ENCODE measurements around the gene HNRNPUL1. TPM values are rescaled to one million over a fixed set of nuclear protein-coding genes. Genes with fewer than 3 reads are reported as not detected.

Gene HNRNPUL1
- total and polyA plus RNA-seq, 2 of the 8 experiments (the other 6 are each of a cell fraction or from before 2014, with no cell fraction given): 99.5 to 264 TPM

DNA sequence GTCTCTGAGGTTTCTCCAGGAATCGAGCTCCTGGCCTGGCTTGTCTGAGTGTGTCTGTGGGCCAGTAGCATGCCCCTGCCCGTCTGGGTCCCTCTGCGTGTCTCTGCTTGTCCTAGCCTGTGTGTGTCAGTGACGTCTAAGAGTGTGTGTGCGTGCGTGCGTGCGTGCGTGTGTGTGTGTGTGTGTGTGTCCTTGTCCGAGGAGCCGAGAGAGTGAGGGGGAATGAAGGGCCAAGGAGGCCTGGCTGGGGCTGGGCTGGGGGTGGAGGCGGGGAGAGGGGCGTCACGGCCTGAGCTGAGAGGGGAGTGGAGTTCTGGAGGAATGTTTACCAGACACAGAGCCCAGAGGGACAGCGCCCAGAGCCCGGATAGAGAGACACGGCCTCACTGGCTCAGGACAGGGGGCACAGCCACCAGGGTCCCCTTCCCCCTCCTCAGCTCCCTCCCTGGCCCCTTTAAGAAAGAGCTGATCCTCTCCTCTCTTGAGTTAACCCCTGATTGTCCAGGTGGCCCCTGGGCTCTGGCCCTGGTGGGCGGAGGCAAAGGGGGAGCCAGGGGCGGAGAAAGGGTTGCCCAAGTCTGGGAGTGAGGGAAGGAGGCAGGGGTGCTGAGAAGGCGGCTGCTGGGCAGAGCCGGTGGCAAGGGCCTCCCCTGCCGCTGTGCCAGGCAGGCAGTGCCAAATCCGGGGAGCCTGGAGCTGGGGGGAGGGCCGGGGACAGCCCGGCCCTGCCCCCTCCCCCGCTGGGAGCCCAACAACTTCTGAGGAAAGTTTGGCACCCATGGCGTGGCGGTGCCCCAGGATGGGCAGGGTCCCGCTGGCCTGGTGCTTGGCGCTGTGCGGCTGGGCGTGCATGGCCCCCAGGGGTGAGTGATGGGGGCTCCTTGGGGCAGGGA is 45.3 kb upstream of the HNRNPUL1 start, which contains the start of gene AXL (continued):
- no peak for TF ChIP-seq BACH1 (IDR thresholded peaks at IDR 0.05; ENCODE audit: low read length)
- peak; percentile 52 for TF ChIP-seq ATF2 (IDR thresholded peaks at IDR 0.05; ENCODE audit: low read length)
- TF ChIP-seq TAF7 (optimal IDR thresholded peaks at IDR 0.05; ENCODE audit: borderline replicate concordance, low read depth, low read length): peak; percentile 25
- TF ChIP-seq SP2 (IDR thresholded peaks at IDR 0.05; ENCODE audit: low read length): no peak
- 0 out of 4 replicates have a peak, but pooled peaks have one; percentile 0 to 14 for TF ChIP-seq RAD21 (IDR thresholded peaks at IDR 0.05 in 1 of 2, conservative IDR thresholded peaks at IDR 0.05 in 1 of 2; ENCODE audit: low read depth in 2 of 2, low read length in 2 of 2)
- no peak for TF ChIP-seq PHF8 (conservative IDR thresholded peaks at IDR 0.05; ENCODE audit: low read depth, low read length)
- TF ChIP-seq MAFK (IDR thresholded peaks at IDR 0.05; ENCODE audit: low read depth, low read length): peak; percentile 17; the same call in 1 of the 2 replicates
- TF ChIP-seq CTBP2 (IDR thresholded peaks at IDR 0.05; ENCODE audit: borderline replicate concordance, insufficient read depth, insufficient read length, low read length): peak; percentile 100
- peak; percentile 83 for TF ChIP-seq YY1 (IDR thresholded peaks at IDR 0.05; ENCODE audit: low read depth, low read length)
- no peak for TF ChIP-seq SIRT6 (IDR thresholded peaks at IDR 0.05; ENCODE audit: low read length)
- TF ChIP-seq JUN (IDR thresholded peaks at IDR 0.05; ENCODE audit: low read depth, low read length): no peak
- TF ChIP-seq CREB1 (IDR thresholded peaks at IDR 0.05): peak; percentile 74
- TF ChIP-seq NRF1 (IDR thresholded peaks at IDR 0.05; ENCODE audit: low read depth, low read length): no peak
- peak; percentile 94 for TF ChIP-seq SP1 (IDR thresholded peaks at IDR 0.05; ENCODE audit: low read depth, low read length)
- TF ChIP-seq ASH2L (IDR thresholded peaks at IDR 0.05; ENCODE audit: low read length): peak; percentile 91
- TF ChIP-seq, protein P1, sequence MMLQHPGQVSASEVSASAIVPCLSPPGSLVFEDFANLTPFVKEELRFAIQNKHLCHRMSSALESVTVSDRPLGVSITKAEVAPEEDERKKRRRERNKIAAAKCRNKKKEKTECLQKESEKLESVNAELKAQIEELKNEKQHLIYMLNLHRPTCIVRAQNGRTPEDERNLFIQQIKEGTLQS (IDR thresholded peaks at IDR 0.05; ENCODE audit: insufficient read depth, low read depth, low read length): no peak
- TF ChIP-seq TAF1 (IDR thresholded peaks at IDR 0.05; ENCODE audit: low read depth, low read length): no peak; the same call in 1 of the 2 replicates
- peak in 1 of 2 experiments; percentile 25; a peak in 1 of 3 replicates for TF ChIP-seq POLR2A (IDR thresholded peaks at IDR 0.05; ENCODE audit: control extremely low read depth in 1 of 2, low read depth in 2 of 2, low read length in 2 of 2)
- TF ChIP-seq EP300 (IDR thresholded peaks at IDR 0.05; ENCODE audit: borderline replicate concordance in 1 of 2, low read depth in 2 of 2, low read length in 2 of 2): peak in 1 of 2 experiments; percentile 63; a peak in 1 of 3 replicates
- TF ChIP-seq SIN3A (conservative IDR thresholded peaks at IDR 0.05 in 1 of 2, IDR thresholded peaks at IDR 0.05 in 1 of 2; ENCODE audit: low read depth in 1 of 2, low read length in 2 of 2): peak; percentile 68 to 96; a peak in 3 of 4 replicates
- peak; percentile 37 for TF ChIP-seq SAP30 (IDR thresholded peaks at IDR 0.05; ENCODE audit: insufficient read depth, insufficient replicate concordance, low read length)
